H1 (cell line): ENCODE measurements around the gene RNASE7. TPM values are rescaled to one million over a fixed set of nuclear protein-coding genes. Genes with fewer than 3 reads are reported as not detected.

Experiments used
- CTCF ChIA-PET: fragments of 300-600 bp; sonication (Branson Sonifier 250); formaldehyde crosslinking; loops from one replicate; lab custom pipeline; 2021; ENCODE audit not compliant: partially characterized antibody; lab: Charles Lee
- POLR2A ChIA-PET: fragments of 300-600 bp; sonication (Branson Sonifier 250); formaldehyde crosslinking; loops from one replicate; lab custom pipeline; 2021; ENCODE audit warnings: inconsistent platforms; ENCODE audit not compliant: partially characterized antibody; lab: Charles Lee
- DNase-seq, 2 experiments: peaks; one replicate each; pipeline versions ENCODE4 v3.0.0 to v3.0.0-alpha.2; 2010 to 2022; ENCODE audit warnings: low spot score in 2 of 2, low read depth in 1 of 2, mixed read lengths in 1 of 2
- FAIRE-seq: peaks from 2 replicates; lab custom pipeline; 2011; peaks lifted over from hg19 to GRCh38; lab: Jason Lieb, UNC
- H2AFZ ChIP-seq: 2 replicates; pipeline ENCODE4 v1.8.1; 2012; ENCODE audit warnings: low read length, inconsistent platforms
- H2AK5ac ChIP-seq: 2 replicates; pipeline ENCODE4 v1.6.1; 2013; ENCODE audit warnings: low read depth, low read length
- H2BK120ac ChIP-seq: replicated peaks from 2 replicates; pipeline ENCODE3; 2013; ENCODE audit warnings: low read depth, low read length, inconsistent platforms
- H2BK12ac ChIP-seq: 2 replicates; pipeline ENCODE4 v1.6.1; 2013; ENCODE audit warnings: low read depth, low read length
- H2BK15ac ChIP-seq: 2 replicates; pipeline ENCODE4 v1.6.1; 2013; ENCODE audit warnings: low read length
- H2BK20ac ChIP-seq: 2 replicates; pipeline ENCODE4 v1.6.1; 2013; ENCODE audit warnings: low read length
- H2BK5ac ChIP-seq: 2 replicates; pipeline ENCODE4 v1.6.1; 2013; ENCODE audit warnings: low read depth, low read length
- H3K14ac ChIP-seq: 2 replicates; pipeline ENCODE4 v1.6.1; 2013; ENCODE audit warnings: inconsistent platforms; ENCODE audit not compliant: insufficient read length
- H3K18ac ChIP-seq: 2 replicates; pipeline ENCODE4 v1.6.1; 2013; ENCODE audit warnings: low read length; ENCODE audit errors: extremely low read depth
- H3K23ac ChIP-seq: 2 replicates; pipeline ENCODE4 v1.6.1; 2013; ENCODE audit warnings: inconsistent platforms; ENCODE audit not compliant: insufficient read length
- H3K23me2 ChIP-seq: 2 replicates; pipeline ENCODE4 v1.6.1; 2013; ENCODE audit warnings: low read depth, low read length
- H3K27ac ChIP-seq: 2 replicates; pipeline ENCODE4 v1.6.1; 2011; ENCODE audit warnings: low read depth, low read length, inconsistent platforms
- H3K27me3 ChIP-seq, 4 experiments: replicated peaks in 1 of 4; 1 replicate in 1 of 4; 2 replicates in 3 of 4; pipeline versions ENCODE4 v1.6.1 to v1.8.1; 2011 to 2013; ENCODE audit warnings: low read length in 3 of 4, mild to moderate bottlenecking in 3 of 4, inconsistent platforms in 2 of 4, mixed read lengths in 2 of 4, moderate library complexity in 1 of 4; ENCODE audit not compliant: control insufficient read depth in 3 of 4, insufficient read depth in 3 of 4; ENCODE audit errors: extremely low read depth in 1 of 4
- H3K36me3 ChIP-seq, 4 experiments: 2 replicates each; pipeline versions ENCODE4 v1.6.1 to v1.8.1; 2011 to 2013; ENCODE audit warnings: mild to moderate bottlenecking in 4 of 4, low read length in 3 of 4, moderate library complexity in 2 of 4, control low read depth in 1 of 4, inconsistent platforms in 1 of 4; ENCODE audit not compliant: insufficient read depth in 4 of 4, control insufficient read depth in 2 of 4
- H3K4ac ChIP-seq: replicated peaks from 2 replicates; pipeline ENCODE3; 2013; ENCODE audit warnings: low read length, low read depth, mixed read lengths, inconsistent platforms; ENCODE audit not compliant: insufficient read length
- H3K4me1 ChIP-seq, 4 experiments: replicated peaks in 1 of 4; 1 replicate in 1 of 4; 2 replicates in 3 of 4; pipeline versions ENCODE4 v1.6.1 to v1.8.1; 2011 to 2013; ENCODE audit warnings: low read length in 3 of 4, inconsistent platforms in 2 of 4, mixed read lengths in 1 of 4; ENCODE audit not compliant: insufficient read depth in 4 of 4, control insufficient read depth in 3 of 4
- H3K4me2 ChIP-seq, 2 experiments: 2 replicates each; pipeline versions ENCODE4 v1.6.1 to v1.8.1; 2011 to 2013; ENCODE audit warnings: low read depth in 2 of 2, low read length in 2 of 2, control low read depth in 1 of 2, inconsistent platforms in 1 of 2, mild to moderate bottlenecking in 1 of 2; ENCODE audit not compliant: insufficient read depth in 1 of 2
- H3K4me3 ChIP-seq, 4 experiments: fragments of 200-600, 300-600 bp in 1 of 4; sonication (generic), shearing (Covaris generic), sonication (Bioruptor Twin) in 1 of 4; 2 replicates each; pipeline versions ENCODE4 v1.5.1 to v1.8.1; 2011 to 2016; ENCODE audit warnings: low read length in 4 of 4, low read depth in 3 of 4, control low read depth in 2 of 4, inconsistent platforms in 2 of 4, mild to moderate bottlenecking in 2 of 4, mixed read lengths in 1 of 4, moderate library complexity in 1 of 4; ENCODE audit not compliant: insufficient read depth in 2 of 4; ENCODE audit errors: extremely low read depth in 1 of 4
- H3K56ac ChIP-seq: replicated peaks from 2 replicates; pipeline ENCODE3; 2013; ENCODE audit warnings: low read depth, mild to moderate bottlenecking, mixed read lengths, low read length, inconsistent platforms; ENCODE audit not compliant: insufficient read length
- H3K79me1 ChIP-seq: 2 replicates; pipeline ENCODE4 v1.6.1; 2013; ENCODE audit warnings: low read depth, low read length, control low read depth
- H3K79me2 ChIP-seq, 2 experiments: 2 replicates each; pipeline versions ENCODE4 v1.6.1 to v1.8.1; 2012 to 2013; ENCODE audit warnings: low read length in 2 of 2, mild to moderate bottlenecking in 2 of 2, inconsistent platforms in 1 of 2; ENCODE audit not compliant: insufficient read depth in 2 of 2, control insufficient read depth in 1 of 2
- H3K9ac ChIP-seq, 4 experiments: replicated peaks in 1 of 4; 1 replicate in 1 of 4; 2 replicates in 3 of 4; pipeline versions ENCODE4 v1.6.1 to v1.8.1; 2011 to 2013; ENCODE audit warnings: low read depth in 3 of 4, low read length in 3 of 4, control low read depth in 2 of 4, mild to moderate bottlenecking in 2 of 4, moderate library complexity in 2 of 4, inconsistent platforms in 1 of 4; ENCODE audit errors: extremely low read depth in 1 of 4
- H3K9me3 ChIP-seq, 2 experiments: 2 replicates each; pipeline versions ENCODE4 v1.6.1 to v1.8.1; 2012 to 2013; ENCODE audit warnings: mild to moderate bottlenecking in 2 of 2, moderate library complexity in 2 of 2, control low read depth in 1 of 2, inconsistent platforms in 1 of 2, low read depth in 1 of 2, low read length in 1 of 2, mixed read lengths in 1 of 2; ENCODE audit not compliant: insufficient read depth in 2 of 2
- H4K20me1 ChIP-seq, 2 experiments: replicated peaks in 1 of 2; 2 replicates each; pipeline versions ENCODE3 to v1.8.1; 2011 to 2013; ENCODE audit warnings: inconsistent platforms in 2 of 2, low read length in 2 of 2, mild to moderate bottlenecking in 1 of 2; ENCODE audit not compliant: insufficient read depth in 2 of 2, control insufficient read depth in 1 of 2
- H4K5ac ChIP-seq: 2 replicates; pipeline ENCODE4 v1.6.1; 2013; ENCODE audit warnings: low read length, low read depth, mixed read lengths, inconsistent platforms; ENCODE audit not compliant: insufficient read length
- H4K8ac ChIP-seq: 2 replicates; pipeline ENCODE4 v1.8.0; 2013; ENCODE audit warnings: mild to moderate bottlenecking, moderate library complexity, low read length, inconsistent platforms; ENCODE audit not compliant: insufficient read depth; ENCODE audit errors: extremely low read depth
- H4K91ac ChIP-seq: replicated peaks from 2 replicates; pipeline ENCODE3; 2013; ENCODE audit warnings: low read length, mixed read lengths, inconsistent platforms; ENCODE audit not compliant: insufficient read length
- WGBS, 2 experiments: shearing (Covaris generic) in 1 of 2; methylation state at CpG; one replicate each; pipeline versions ENCODE4 v1.1.6 to v1.1.7; 2013 to 2015; ENCODE audit warnings: low lambda C conversion rate in 2 of 2, mixed read lengths in 2 of 2, inconsistent platforms in 1 of 2, low coverage in 1 of 2, missing lambda C conversion rate in 1 of 2; ENCODE audit not compliant: insufficient replicate concordance in 2 of 2, insufficient coverage in 1 of 2, insufficient read length in 1 of 2; ENCODE audit errors: extremely low coverage in 1 of 2, missing lambda C conversion rate in 1 of 2; 5-methylcytosine and 5-hydroxymethylcytosine counted together
- polyA plus RNA-seq, 7 experiments: library from polyadenylated mRNA; depleted of rRNA in 3 of 7; stranded (reverse) in 5 of 7; unstranded in 2 of 7; fragments of >200 nt in 5 of 7; fragments of 200-250 nt in 2 of 7; gene quantifications; 1 replicate in 5 of 7; 2 replicates in 1 of 7; 4 replicates in 1 of 7; pipeline versions ENCODE4 v1.2.1 to v1.2.3, GENCODE V29; 2011 to 2013; ENCODE audit warnings: missing spikeins in 2 of 7, mixed read lengths in 2 of 7
- total RNA-seq: library from RNA; stranded (reverse); fragmentation: NEBNext Ultra II Directional; extraction: Animal tissue kit (Norgen Biotek cat#: 25700); gene quantifications from 2 replicates; pipeline ENCODE4 v1.2.1, GENCODE V29; 2021
- TF ChIP-seq, protein P1 (sequence below): IDR thresholded peaks from 2 replicates; pipeline ENCODE4 v1.6.1; 2012; ENCODE audit warnings: inconsistent platforms
- TF ChIP-seq, protein P2 (sequence below), 3 experiments: IDR thresholded peaks; 1 replicate in 2 of 3; 2 replicates in 1 of 3; pipeline versions ENCODE4 v1.5.1 to v1.6.1; 2011; ENCODE audit warnings: low read length in 3 of 3, mild to moderate bottlenecking in 3 of 3, inconsistent platforms in 2 of 3, low read depth in 1 of 3, moderate library complexity in 1 of 3; ENCODE audit not compliant: insufficient read depth in 1 of 3; ENCODE audit errors: control extremely low read depth in 1 of 3

Gene RNASE7
- total and polyA plus RNA-seq, 2 of the 8 experiments (the other 6 are each of a cell fraction or from before 2014, with no cell fraction given): not detected

DNA sequence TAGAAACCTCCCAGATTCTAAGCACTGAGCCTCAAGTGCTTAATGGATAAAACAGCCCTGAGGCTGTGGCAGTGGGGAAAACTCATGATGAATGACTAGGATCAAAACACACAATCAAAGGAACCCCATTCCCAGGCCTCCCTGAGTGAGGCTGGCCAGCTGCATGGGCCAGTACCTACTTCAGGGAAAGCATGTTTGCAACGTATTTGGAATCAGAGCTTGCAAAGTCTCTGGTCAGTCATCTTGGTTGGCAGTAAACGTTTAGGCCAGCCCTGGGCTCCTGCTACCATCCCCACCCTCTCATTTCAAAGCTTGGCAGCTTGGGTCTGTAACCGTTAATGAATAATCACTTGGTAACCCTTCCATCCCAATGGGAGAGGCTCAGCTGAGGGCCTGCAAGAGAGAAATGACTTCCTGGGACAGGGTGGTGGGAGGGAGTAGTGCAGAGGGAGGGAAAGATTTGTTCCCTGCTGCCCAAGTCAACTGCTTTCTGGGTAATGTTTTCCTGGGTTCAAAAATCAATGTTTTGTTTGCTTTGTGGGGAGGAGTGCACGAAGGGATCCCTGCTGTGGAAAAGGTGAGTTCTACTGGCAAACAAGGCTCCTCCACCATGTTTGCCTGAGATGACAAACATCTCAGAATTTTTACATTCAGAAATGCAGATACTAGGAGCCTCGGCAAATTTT is 13.4 kb downstream of the RNASE7 start:
- TF ChIP-seq, protein P1, sequence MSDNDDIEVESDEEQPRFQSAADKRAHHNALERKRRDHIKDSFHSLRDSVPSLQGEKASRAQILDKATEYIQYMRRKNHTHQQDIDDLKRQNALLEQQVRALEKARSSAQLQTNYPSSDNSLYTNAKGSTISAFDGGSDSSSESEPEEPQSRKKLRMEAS: no peak
- TF ChIP-seq, protein P2, sequence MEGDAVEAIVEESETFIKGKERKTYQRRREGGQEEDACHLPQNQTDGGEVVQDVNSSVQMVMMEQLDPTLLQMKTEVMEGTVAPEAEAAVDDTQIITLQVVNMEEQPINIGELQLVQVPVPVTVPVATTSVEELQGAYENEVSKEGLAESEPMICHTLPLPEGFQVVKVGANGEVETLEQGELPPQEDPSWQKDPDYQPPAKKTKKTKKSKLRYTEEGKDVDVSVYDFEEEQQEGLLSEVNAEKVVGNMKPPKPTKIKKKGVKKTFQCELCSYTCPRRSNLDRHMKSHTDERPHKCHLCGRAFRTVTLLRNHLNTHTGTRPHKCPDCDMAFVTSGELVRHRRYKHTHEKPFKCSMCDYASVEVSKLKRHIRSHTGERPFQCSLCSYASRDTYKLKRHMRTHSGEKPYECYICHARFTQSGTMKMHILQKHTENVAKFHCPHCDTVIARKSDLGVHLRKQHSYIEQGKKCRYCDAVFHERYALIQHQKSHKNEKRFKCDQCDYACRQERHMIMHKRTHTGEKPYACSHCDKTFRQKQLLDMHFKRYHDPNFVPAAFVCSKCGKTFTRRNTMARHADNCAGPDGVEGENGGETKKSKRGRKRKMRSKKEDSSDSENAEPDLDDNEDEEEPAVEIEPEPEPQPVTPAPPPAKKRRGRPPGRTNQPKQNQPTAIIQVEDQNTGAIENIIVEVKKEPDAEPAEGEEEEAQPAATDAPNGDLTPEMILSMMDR (IDR thresholded peaks at IDR 0.05; ENCODE audit: control extremely low read depth in 1 of 3, insufficient read depth in 1 of 3, low read depth in 1 of 3, low read length in 3 of 3): no peak
- Histone ChIP-seq H3K27ac (no peak overlapping the region), H4K5ac (no peak overlapping the region), H3K27me3 (no peaks in the 10 kb centered on the region; a peak in 1 of 7 replicates), H2AFZ (no peak overlapping the region), H3K36me3 (no peaks in the 10 kb centered on the region), H3K4me1 (peaks cover 0 to 3% (median 0%) of the 10 kb centered on the region in 4 experiments; a peak in 2 of 7 replicates), H2BK15ac (no peak overlapping the region), H3K14ac (no peak overlapping the region), H3K56ac (no peak overlapping the region), H3K4me3 (no peak overlapping the region), H4K8ac (no peak overlapping the region), H3K9me3 (no peaks in the 10 kb centered on the region), H3K18ac (no peak overlapping the region), H2BK12ac (no peak overlapping the region), H3K23me2 (no peaks in the 10 kb centered on the region), H3K79me2 (no peaks in the 10 kb centered on the region), H2AK5ac (no peak overlapping the region), H2BK20ac (no peak overlapping the region), H4K20me1 (no peaks in the 10 kb centered on the region), H3K9ac (no peak overlapping the region), H2BK5ac (no peak overlapping the region), H3K23ac (no peak overlapping the region), H4K91ac (no peak overlapping the region), H3K79me1 (no peaks in the 10 kb centered on the region), H3K4ac (no peak overlapping the region), H2BK120ac (no peak overlapping the region), H3K4me2 (no peak overlapping the region)
- POLR2A ChIA-PET: interaction anchor here (2.3 kb wide), 1 partner anchor 15 kb away, joined by 9 read pairs; the partner anchor contains the start of gene ARHGEF40
- CTCF ChIA-PET: interaction anchor here (0.8 to 1.9 kb wide), 3 partner anchors 15 to 40 kb away, joined by 3 to 13 read pairs (median 7); no protein-coding TSS in a partner anchor
- no peak for DNase-seq
- no peak for FAIRE-seq
- 56% methylated on average over 5 of the region's 5 CpGs; no CpG with 5 or more reads in 1 of the 2 experiments for WGBS, 2 experiments
